Fibroblast of mammary gland (primary cell): ENCODE results near the gene COL4A5.

ENCODE experiments used
- DNase-seq: peaks from one replicate; pipeline ENCODE4 v3.0.0-alpha.2; 2010; ENCODE audit warnings: low read depth
- H3K4me3 ChIP-seq: 2 replicates; pipeline ENCODE4 v1.5.1; 2011; ENCODE audit warnings: low read depth, mild to moderate bottlenecking, low read length, moderate library complexity; ENCODE audit not compliant: control insufficient read depth
- TF ChIP-seq, protein P1 (sequence below): conservative IDR thresholded peaks from 2 replicates; pipeline ENCODE4 v1.5.1; 2011; ENCODE audit warnings: low read depth, low read length, inconsistent platforms; ENCODE audit not compliant: control insufficient read depth, insufficient read depth

Gene COL4A5

DNA sequence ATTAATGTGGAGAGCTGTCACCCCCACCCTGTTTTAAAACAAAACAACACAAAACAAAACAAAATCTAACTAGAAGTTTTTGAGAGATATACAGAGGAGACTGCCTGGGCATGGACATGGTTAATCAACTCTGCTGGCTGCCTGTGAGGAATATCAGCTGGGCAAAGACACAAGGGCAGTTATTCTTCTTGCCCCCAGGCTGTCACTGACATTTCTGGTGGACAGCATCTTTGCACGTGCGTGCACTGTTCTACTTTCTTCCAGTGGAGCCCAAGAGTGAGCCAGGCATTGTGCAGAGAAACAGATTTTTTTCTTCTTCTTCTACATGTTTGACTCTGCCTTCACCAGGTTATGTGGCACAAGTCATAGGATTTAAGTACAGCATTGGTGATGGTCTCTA lies 282.9 kb downstream of the COL4A5 start:
- DNase-seq = no peak
- TF ChIP-seq, protein P1, sequence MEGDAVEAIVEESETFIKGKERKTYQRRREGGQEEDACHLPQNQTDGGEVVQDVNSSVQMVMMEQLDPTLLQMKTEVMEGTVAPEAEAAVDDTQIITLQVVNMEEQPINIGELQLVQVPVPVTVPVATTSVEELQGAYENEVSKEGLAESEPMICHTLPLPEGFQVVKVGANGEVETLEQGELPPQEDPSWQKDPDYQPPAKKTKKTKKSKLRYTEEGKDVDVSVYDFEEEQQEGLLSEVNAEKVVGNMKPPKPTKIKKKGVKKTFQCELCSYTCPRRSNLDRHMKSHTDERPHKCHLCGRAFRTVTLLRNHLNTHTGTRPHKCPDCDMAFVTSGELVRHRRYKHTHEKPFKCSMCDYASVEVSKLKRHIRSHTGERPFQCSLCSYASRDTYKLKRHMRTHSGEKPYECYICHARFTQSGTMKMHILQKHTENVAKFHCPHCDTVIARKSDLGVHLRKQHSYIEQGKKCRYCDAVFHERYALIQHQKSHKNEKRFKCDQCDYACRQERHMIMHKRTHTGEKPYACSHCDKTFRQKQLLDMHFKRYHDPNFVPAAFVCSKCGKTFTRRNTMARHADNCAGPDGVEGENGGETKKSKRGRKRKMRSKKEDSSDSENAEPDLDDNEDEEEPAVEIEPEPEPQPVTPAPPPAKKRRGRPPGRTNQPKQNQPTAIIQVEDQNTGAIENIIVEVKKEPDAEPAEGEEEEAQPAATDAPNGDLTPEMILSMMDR = no peak
- no peak overlapping the region for H3K4me3 ChIP-seq

DNA sequence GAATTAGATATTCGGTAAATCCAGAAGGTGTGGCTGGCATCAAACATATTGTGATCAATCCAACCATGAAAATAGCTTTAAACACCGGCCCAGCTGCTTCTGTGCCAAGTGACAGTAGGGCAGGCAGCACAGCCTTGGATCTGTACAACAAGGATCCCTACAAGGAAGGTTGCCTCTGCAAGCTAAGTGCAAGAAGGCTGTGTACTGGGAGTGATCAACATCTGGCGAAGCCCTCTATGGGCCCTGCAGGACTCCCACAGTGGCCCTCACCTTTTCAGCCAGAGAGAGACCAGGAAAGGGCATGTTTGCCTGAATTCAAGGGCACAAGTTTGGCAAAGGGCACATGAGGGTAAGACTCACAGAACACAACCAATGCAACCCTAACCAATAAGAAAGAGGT lies 287.1 kb downstream of the COL4A5 start:
- DNase-seq = no peak
- TF ChIP-seq, protein P1 = no peak
- no peak overlapping the region for H3K4me3 ChIP-seq

DNA sequence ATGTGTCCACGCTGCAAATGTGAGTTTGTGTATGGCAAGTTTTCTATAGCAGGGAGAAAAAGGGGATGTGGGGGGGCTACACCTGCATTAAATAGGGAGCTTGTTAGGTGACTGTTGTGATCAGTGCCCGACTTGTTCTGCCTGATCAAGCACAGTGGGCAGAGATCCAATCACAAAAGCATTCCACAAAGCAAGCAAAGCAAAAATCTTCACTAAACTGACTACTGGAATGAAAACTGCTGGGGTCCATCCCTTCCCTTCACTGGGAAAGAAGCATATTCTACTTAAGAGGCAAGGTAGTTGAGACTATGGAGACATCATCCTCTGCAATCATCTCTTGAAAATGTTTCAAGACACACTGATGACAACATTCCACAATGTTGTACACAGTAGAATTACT lies 291.5 kb downstream of the COL4A5 start:
- no peak for DNase-seq
- TF ChIP-seq, protein P1 = no peak
- H3K4me3 ChIP-seq = no peak overlapping the region

DNA sequence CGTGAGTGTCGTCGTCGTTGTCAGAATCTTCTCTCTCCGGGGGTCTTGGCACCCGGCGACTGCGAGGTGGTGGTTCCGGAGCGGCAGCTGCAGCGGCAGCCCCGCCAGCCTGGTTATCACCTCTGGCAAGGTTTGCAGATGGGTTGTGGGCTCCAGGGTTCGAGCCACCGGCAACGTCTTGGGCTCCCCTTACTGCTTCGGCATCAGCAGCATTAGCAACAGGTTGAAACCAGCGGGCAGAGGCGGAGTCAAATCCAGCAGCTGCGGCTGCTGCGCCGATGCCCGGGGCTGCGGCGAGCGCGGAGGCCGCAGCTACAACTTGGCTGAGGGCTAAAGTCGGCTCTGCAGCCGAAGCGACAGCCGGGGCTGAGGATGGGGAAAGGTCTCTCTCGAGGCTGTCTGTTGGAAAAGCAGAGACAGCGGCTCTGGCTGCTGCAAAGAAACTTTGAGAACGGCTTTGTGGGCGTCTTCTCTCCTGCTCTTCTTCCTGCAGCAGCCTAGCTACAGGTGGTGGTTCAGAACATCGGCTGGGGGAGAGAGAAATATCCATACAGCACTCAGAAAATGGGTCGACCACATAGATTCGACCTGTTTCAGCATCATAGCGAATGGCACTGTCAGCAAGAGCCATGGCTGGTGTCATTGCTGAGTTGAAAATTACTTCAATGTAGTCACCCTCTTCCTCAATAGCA lies 293.1 kb downstream of the COL4A5 start:
- TF ChIP-seq, protein P1 = no peak
- no peak overlapping the region for H3K4me3 ChIP-seq
- no peak for DNase-seq

DNA sequence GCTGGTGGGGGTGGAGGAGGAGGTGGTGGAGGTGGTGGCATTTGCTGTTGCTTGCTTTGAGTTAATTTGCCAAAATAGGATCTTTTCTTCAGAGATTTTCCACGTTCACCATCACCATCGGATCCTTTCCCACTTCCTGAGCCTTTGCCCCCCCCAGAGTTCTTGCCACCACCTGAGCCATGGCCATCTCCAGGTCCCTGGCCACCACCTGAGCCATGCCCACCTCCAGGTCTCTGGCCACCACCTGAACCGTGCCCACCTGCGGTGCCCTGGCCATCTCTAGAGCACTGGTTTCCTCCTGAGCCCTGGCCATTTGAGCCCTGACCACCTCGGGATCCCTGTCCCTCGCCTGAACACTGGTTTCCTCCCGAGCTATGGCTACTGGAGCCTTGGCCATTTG lies 294.8 kb downstream of the COL4A5 start:
- TF ChIP-seq, protein P1 = no peak
- DNase-seq = no peak
- no peak overlapping the region for H3K4me3 ChIP-seq

DNA sequence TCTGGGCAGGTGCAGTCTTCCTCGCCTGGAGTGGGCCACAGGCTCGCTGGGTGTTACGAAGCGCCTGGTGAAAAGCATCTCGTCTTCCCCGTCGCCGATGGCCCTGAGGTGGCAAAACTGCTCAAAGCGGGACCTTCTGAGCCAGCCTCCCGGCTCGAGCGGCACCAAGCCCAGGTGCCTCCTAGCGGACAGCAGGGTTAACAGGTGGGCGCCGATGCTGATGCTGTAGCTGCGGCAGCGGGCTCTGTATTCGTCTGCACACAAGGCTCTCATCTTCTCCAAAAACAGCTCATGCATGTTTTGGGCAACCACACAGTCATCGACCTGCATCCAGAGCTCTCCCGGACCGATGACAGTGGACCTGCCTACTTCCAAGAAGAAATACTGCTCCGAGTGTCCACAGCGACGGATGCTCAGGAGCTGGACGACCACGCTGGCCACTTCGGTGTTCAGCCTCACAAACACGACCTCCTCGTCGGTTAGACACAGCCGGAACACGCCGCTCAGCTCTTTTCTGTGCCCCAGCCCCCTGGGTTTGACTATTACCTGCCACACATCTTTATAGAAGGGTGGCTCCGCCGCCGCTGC lies 295.5 kb downstream of the COL4A5 start:
- no peak overlapping the region for H3K4me3 ChIP-seq
- TF ChIP-seq, protein P1 = no peak
- no peak for DNase-seq
